GM18861 (cell line): ENCODE measurements around the gene CPNE6.

Experiments
- ATAC-seq: cut with Tn5 transposase; IDR thresholded peaks from one replicate; pipeline ENCODE4 v1.9.1; 2021; ENCODE audit not compliant: unreplicated experiment

Gene CPNE6

GRCh38 chr14:24068711-24069410 is 2.5 kb upstream of the CPNE6 start:
- ATAC-seq, result no peak

GRCh38 chr14:24069411-24069735 is 2.0 kb upstream of the CPNE6 start:
- ATAC-seq, result no peak

GRCh38 chr14:24070285-24071143 is 848 bp upstream of the CPNE6 start:
- ATAC-seq, result no peak

GRCh38 chr14:24071836-24072430 is 571 bp downstream of the CPNE6 start:
- no peak for ATAC-seq

- ATAC-seq, result no peak
Measured at GRCh38 chr14:24072436-24072835, 1.1 kb downstream of the CPNE6 start.

- ATAC-seq, result no peak
Measured at GRCh38 chr14:24072881-24073877, 1.8 kb downstream of the CPNE6 start.

GRCh38 chr14:24074625-24075484 is 3.5 kb downstream of the CPNE6 start:
- ATAC-seq, result no peak

- no peak for ATAC-seq
Measured at GRCh38 chr14:24075485-24076301, 4.3 kb downstream of the CPNE6 start.

- ATAC-seq, result no peak
Measured at GRCh38 chr14:24076302-24076601, 4.9 kb downstream of the CPNE6 start.

- ATAC-seq, result no peak
Measured at GRCh38 chr14:24077086-24077485, 5.7 kb downstream of the CPNE6 start.

- no peak for ATAC-seq
Measured at GRCh38 chr14:24078146-24078545, 6.8 kb downstream of the CPNE6 start.

GRCh38 chr14:24079491-24080141 is 8.3 kb downstream of the CPNE6 start:
- ATAC-seq, result no peak

- ATAC-seq, result no peak
Measured at GRCh38 chr14:24080142-24080530, 8.8 kb downstream of the CPNE6 start.

- peak; percentile 79 for ATAC-seq
Measured at GRCh38 chr14:24080888-24081738, 9.8 kb downstream of the CPNE6 start.

- ATAC-seq, result no peak
Measured at GRCh38 chr14:24081739-24082211, 10.4 kb downstream of the CPNE6 start.

GRCh38 chr14:24082411-24083080 is 11.2 kb downstream of the CPNE6 start:
- no peak for ATAC-seq

- no peak for ATAC-seq
Measured at GRCh38 chr14:24083462-24083861, 12.1 kb downstream of the CPNE6 start.
